MM.1S (cell line): ENCODE measurements around the gene CLIP4.

Experiments used
- DNase-seq: peaks from one replicate; pipeline ENCODE4 v3.0.0-alpha.2; 2015
- H2AFZ ChIP-seq: fragments of 300-600 bp; sonication (generic); 2 replicates; pipeline ENCODE4 v1.6.0; 2016; ENCODE audit warnings: antibody characterized with exemption, low read length
- H3F3A ChIP-seq: fragments of 300-600 bp; sonication (generic); 2 replicates; pipeline ENCODE4 v1.6.1; 2016; ENCODE audit warnings: mild to moderate bottlenecking, antibody characterized with exemption, low read length, moderate library complexity, mixed read lengths; ENCODE audit not compliant: insufficient read depth
- H3K27ac ChIP-seq: fragments of 300-600 bp; sonication (generic); 2 replicates; pipeline ENCODE4 v1.5.1; 2016; ENCODE audit warnings: mild to moderate bottlenecking, low read length
- H3K27me3 ChIP-seq: fragments of 300-600 bp; sonication (generic); replicated peaks from 2 replicates; pipeline ENCODE4 v1.6.0; 2016; ENCODE audit warnings: low read length; ENCODE audit not compliant: insufficient read depth
- H3K36me3 ChIP-seq: fragments of 300-600 bp; sonication (generic); replicated peaks from 2 replicates; pipeline ENCODE4 v1.6.1; 2016; ENCODE audit warnings: mild to moderate bottlenecking, low read length, mixed read lengths; ENCODE audit not compliant: insufficient read depth
- H3K4me1 ChIP-seq: fragments of 300-600 bp; sonication (generic); 2 replicates; pipeline ENCODE4 v1.6.1; 2016; ENCODE audit warnings: low read length, mixed read lengths
- H3K4me2 ChIP-seq: fragments of 300-600 bp; sonication (generic); 2 replicates; pipeline ENCODE4 v1.6.0; 2016; ENCODE audit warnings: low read depth, low read length
- H3K4me3 ChIP-seq: fragments of 300-600 bp; sonication (generic); 2 replicates; pipeline ENCODE4 v1.5.1; 2016; ENCODE audit warnings: low read length, mixed read lengths
- H3K79me2 ChIP-seq: fragments of 300-600 bp; sonication (generic); 2 replicates; pipeline ENCODE4 v1.6.1; 2016; ENCODE audit warnings: mixed run types, low read length, mixed read lengths
- H3K9ac ChIP-seq: fragments of 300-600 bp; sonication (generic); 2 replicates; pipeline ENCODE4 v1.6.1; 2016; ENCODE audit warnings: low read length, mixed read lengths
- H3K9me2 ChIP-seq: fragments of 300-600 bp; sonication (generic); replicated peaks from 2 replicates; pipeline ENCODE4 v1.6.1; 2016; ENCODE audit warnings: mild to moderate bottlenecking, low read length, mixed read lengths; ENCODE audit not compliant: insufficient read depth
- H3K9me3 ChIP-seq: fragments of 300-600 bp; sonication (generic); replicated peaks from 2 replicates; pipeline ENCODE4 v1.6.1; 2016; ENCODE audit warnings: mild to moderate bottlenecking, low read length, mixed read lengths; ENCODE audit not compliant: insufficient read depth
- H4K20me1 ChIP-seq: fragments of 300-600 bp; sonication (generic); 2 replicates; pipeline ENCODE4 v1.6.1; 2016; ENCODE audit warnings: mild to moderate bottlenecking, low read length, moderate library complexity, mixed read lengths; ENCODE audit not compliant: insufficient read depth
- EZH2 ChIP-seq: fragments of 300-600 bp; sonication (generic); optimal IDR thresholded peaks from 2 replicates; pipeline ENCODE3; 2017; ENCODE audit warnings: low read depth, mild to moderate bottlenecking, antibody characterized with exemption, low read length, mixed read lengths
- EZH2phosphoT487 ChIP-seq: fragments of 300-600 bp; sonication (generic); IDR thresholded peaks from 2 replicates; pipeline ENCODE4 v1.6.1; 2018; ENCODE audit warnings: antibody characterized with exemption, low read length
- TF ChIP-seq, protein P1 (sequence below): fragments of 300-600 bp; sonication (generic); IDR thresholded peaks from 2 replicates; pipeline ENCODE4 v1.5.1; 2016; ENCODE audit warnings: antibody characterized with exemption, low read length, mixed read lengths

Gene CLIP4

GRCh38 chr2:29182334-29182733 is 67.1 kb downstream of the CLIP4 start:
- Histone ChIP-seq H3K4me3 (no peak overlapping the region), H3K9me2 (no peaks in the 10 kb centered on the region), H3K4me1 (no peaks in the 10 kb centered on the region), H4K20me1 (no peaks in the 10 kb centered on the region), H3K36me3 (no peaks in the 10 kb centered on the region), H3K27me3 (no peaks in the 10 kb centered on the region), H3K9ac (no peak overlapping the region), H3K27ac (no peak overlapping the region), H3K4me2 (no peak overlapping the region), H2AFZ (no peak overlapping the region), H3K9me3 (no peaks in the 10 kb centered on the region), H3K79me2 (no peaks in the 10 kb centered on the region), H3F3A (no peaks in the 10 kb centered on the region)
- DNase-seq = no peak
- no peak for TF ChIP-seq EZH2
- no peak for TF ChIP-seq EZH2phosphoT487
- TF ChIP-seq, protein P1, sequence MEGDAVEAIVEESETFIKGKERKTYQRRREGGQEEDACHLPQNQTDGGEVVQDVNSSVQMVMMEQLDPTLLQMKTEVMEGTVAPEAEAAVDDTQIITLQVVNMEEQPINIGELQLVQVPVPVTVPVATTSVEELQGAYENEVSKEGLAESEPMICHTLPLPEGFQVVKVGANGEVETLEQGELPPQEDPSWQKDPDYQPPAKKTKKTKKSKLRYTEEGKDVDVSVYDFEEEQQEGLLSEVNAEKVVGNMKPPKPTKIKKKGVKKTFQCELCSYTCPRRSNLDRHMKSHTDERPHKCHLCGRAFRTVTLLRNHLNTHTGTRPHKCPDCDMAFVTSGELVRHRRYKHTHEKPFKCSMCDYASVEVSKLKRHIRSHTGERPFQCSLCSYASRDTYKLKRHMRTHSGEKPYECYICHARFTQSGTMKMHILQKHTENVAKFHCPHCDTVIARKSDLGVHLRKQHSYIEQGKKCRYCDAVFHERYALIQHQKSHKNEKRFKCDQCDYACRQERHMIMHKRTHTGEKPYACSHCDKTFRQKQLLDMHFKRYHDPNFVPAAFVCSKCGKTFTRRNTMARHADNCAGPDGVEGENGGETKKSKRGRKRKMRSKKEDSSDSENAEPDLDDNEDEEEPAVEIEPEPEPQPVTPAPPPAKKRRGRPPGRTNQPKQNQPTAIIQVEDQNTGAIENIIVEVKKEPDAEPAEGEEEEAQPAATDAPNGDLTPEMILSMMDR = no peak

- no peak overlapping the region for H3K4me2 ChIP-seq
- H3K9ac ChIP-seq = no peak overlapping the region
- H2AFZ ChIP-seq = no peak overlapping the region
- DNase-seq = no peak
- 0 out of 2 replicates have a peak, but pooled peaks cover 2% of the 10 kb centered on the region for H3K4me1 ChIP-seq
- H3K9me2 ChIP-seq = no peaks in the 10 kb centered on the region
- no peaks in the 10 kb centered on the region for H3F3A ChIP-seq
- H3K4me3 ChIP-seq = no peak overlapping the region
- no peaks in the 10 kb centered on the region for H3K79me2 ChIP-seq
- H3K9me3 ChIP-seq = no peaks in the 10 kb centered on the region
- H3K27ac ChIP-seq = no peak overlapping the region
- no peak for TF ChIP-seq EZH2phosphoT487
- no peak for TF ChIP-seq EZH2
- TF ChIP-seq, protein P1 = no peak
- no peaks in the 10 kb centered on the region for H3K36me3 ChIP-seq
- H3K27me3 ChIP-seq = no peaks in the 10 kb centered on the region
- H4K20me1 ChIP-seq = no peaks in the 10 kb centered on the region
Measured at GRCh38 chr2:29182920-29183319, 67.7 kb downstream of the CLIP4 start.

- Histone ChIP-seq H3K4me3 (no peak overlapping the region), H3K9ac (no peak overlapping the region), H3F3A (peaks cover 8% of the 10 kb centered on the region), H3K9me3 (no peaks in the 10 kb centered on the region), H3K9me2 (no peaks in the 10 kb centered on the region), H2AFZ (no peak overlapping the region), H3K4me1 (0 out of 2 replicates have a peak, but pooled peaks cover 5% of the 10 kb centered on the region), H4K20me1 (no peaks in the 10 kb centered on the region), H3K27ac (no peak overlapping the region), H3K36me3 (no peaks in the 10 kb centered on the region), H3K27me3 (no peaks in the 10 kb centered on the region), H3K4me2 (no peak overlapping the region), H3K79me2 (no peaks in the 10 kb centered on the region)
- no peak for TF ChIP-seq EZH2
- no peak for TF ChIP-seq EZH2phosphoT487
- TF ChIP-seq, protein P1 = no peak
- DNase-seq = no peak
Measured at GRCh38 chr2:29184531-29184930, 69.3 kb downstream of the CLIP4 start.
